GM10847 (cell line): Measurements from ENCODE around the gene GHRH.

Experiments
- POLR2A ChIP-seq: IDR thresholded peaks from 2 replicates; pipeline ENCODE4 v1.6.1; 2011; ENCODE audit not compliant: insufficient read length; ENCODE audit errors: extremely low read depth

The GHRH gene

DNA sequence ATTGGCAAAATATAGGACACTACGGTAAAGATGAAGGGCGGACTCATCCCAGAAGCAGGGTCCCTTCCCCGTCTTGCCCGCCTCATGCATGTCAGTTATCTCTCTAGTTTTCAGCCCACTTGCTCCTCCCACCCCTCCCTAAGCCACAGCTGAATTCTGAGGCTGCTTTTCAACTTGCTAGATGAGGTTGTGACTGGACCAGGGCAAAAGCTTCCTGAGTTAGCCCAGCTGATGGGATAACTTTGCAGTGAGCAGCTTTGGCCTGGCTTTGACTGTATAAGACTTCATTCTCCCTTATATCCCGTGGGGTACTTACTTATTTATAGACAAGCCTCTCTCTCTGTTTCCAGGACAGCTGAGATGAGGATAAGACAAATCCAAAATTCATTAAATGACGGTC lies 23.2 kb downstream of the GHRH start:
- no peak for TF ChIP-seq POLR2A

GRCh38 chr20:37237656-37238055 lies 24.0 kb downstream of the GHRH start:
- no peak for TF ChIP-seq POLR2A

DNA sequence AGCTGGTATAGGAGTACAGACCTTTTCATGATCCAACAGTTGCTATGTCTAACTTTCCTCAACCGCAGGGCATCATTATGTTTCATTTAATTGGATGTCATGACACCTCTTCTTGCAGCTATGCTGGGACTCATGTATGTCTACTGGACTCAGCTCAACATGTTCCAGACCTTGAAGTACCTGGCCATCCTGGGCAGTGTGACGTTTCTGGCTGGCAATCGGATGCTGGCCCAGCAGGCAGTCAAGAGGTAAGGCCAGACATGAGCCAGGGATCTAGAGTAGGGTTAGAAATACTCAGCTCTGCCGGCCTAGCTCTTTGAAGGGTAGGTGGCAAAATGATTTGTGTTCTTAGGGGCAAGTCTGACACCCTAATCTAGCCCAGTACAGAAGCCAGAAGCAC lies 25.2 kb downstream of the GHRH start:
- no peak for TF ChIP-seq POLR2A

- no peak for TF ChIP-seq POLR2A
Observed at GRCh38 chr20:37235065-37235464, 26.5 kb downstream of the GHRH start.

- TF ChIP-seq POLR2A, result no peak
Observed at GRCh38 chr20:37234254-37234581, 27.4 kb downstream of the GHRH start.

DNA sequence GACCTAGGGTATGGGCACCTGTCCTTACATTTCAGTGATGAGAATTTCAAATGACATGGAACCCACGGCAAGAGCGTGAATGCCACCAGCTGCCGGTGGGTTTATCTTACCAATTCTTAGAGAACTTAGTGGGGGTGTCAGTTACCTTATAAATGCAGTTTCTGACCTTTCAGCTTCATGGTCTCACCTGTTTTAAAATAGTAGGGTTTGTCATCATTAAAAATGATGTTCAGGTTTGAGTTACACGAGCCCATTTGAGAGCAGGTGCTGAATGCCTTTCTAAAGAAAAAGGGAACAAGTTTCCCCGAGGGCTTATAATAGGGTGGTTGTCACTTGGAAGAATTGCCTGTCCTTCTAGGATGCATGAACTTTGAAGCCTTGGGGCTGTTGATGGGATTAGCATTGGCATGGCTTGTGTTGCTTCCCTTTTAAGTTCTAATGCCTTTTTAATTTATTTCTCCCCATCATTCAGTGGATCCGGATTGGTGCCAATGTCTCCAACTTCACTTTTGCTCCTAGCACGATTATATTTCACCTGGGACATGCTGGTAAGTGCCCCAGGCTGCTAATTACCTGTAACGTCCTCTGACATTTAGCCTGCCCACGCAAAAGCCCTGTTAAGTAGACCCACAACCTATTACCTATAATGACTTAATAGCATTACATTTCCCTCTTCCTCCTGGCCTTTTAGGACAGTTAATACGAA lies 27.9 kb downstream of the GHRH start:
- no peak for TF ChIP-seq POLR2A

DNA sequence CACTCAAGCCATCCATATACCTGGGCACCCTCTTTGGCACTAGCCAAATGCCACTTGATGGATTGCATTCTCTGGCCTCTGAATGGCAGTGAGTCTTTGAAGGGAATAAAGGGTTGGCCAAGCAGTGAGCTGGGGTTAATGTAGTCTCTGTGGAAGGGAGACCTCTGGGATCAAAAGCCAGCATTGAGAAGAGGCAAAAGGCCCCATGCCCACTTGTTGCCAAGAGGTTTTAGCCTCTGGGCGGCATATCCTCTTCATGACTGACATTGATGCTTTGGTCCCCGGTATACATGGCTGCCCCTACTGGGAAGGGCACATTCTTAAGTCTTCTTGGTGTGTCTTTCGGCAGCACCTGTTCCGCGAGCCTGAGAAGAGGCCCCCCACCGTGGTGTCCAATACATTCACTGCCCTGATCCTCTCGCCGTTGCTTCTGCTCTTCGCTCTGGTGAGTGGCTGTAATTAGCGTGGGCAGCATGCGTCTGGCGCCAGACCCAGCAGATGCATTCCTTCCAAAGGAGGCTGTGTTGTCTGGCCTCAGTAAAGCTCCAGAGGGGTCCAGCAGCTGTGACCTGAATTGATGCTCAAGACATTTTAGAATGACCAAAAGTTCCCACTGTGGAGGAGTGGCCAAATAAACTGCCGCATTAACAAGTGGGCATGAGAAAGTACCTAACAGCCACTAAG lies 29.5 kb downstream of the GHRH start:
- TF ChIP-seq POLR2A, result no peak

DNA sequence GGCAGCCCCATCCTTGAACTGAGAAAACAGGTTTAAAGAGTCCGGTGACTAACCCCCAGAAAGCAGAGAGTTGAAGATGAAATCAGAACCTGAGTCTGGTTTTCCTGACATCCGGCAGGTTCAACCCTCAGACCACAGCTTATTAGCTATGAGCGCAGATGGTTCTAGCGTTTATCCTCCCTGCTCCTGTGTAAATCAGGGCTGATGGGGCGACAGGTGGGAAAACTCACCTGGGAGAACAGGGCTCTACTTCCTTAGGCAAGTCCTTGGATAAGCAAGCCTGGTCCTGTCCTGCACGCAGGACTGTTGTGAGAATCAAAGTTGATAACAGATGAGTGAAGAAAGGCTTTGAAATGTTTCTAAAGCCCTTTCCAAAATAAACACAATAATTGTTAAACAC lies 31.4 kb downstream of the GHRH start:
- TF ChIP-seq POLR2A, result no peak

GRCh38 chr20:37229357-37229756 lies 32.3 kb downstream of the GHRH start:
- no peak for TF ChIP-seq POLR2A

- TF ChIP-seq POLR2A, result no peak
Observed at GRCh38 chr20:37228656-37229055, 33.0 kb downstream of the GHRH start.

GRCh38 chr20:37228082-37228481 lies 33.5 kb downstream of the GHRH start:
- TF ChIP-seq POLR2A, result no peak

GRCh38 chr20:37226889-37227288 lies 34.7 kb downstream of the GHRH start:
- TF ChIP-seq POLR2A, result no peak

- TF ChIP-seq POLR2A, result no peak
Observed at GRCh38 chr20:37225146-37225545, 36.5 kb downstream of the GHRH start.

GRCh38 chr20:37223053-37223452 lies 38.6 kb downstream of the GHRH start:
- no peak for TF ChIP-seq POLR2A

DNA sequence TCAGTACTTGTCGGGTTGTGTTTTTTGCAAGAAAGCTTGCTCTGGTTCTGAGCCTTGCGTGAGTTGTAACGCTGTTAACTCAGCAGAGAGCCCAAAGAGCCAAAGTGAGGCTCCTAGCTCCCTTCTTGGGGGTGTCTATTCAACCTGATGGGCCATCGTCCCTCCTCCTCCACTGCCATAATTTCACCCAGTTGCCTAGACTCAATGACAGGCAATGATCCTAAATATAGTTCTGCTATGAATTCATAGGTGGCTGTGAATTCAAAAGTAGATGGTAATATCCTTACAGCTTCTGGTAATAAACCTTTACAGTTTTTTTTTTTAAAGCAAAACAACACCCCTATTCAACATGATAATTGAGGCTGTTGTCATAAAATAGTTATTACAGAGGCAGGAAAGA lies 39.5 kb downstream of the GHRH start:
- no peak for TF ChIP-seq POLR2A

DNA sequence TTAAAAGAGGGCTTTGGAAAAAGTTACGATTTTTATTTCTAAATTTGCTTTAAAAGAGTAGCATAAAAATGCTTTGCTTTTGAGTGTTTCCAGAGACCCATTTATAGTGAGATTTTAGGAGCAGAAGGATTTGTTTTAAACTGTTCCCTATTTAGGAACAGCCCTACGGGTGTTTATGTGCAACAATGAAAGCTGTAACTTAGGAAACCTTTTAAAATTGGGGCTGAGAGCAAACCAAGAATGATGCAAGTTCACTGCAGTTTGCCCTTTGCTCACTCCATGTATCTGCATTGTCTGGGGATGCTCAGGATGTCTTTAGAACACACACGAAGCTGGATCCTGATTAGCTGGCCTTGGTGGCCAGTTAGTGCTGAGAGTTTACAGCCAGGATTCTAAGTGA lies 40.9 kb downstream of the GHRH start:
- no peak for TF ChIP-seq POLR2A

GRCh38 chr20:37219751-37220668 lies 41.6 kb downstream of the GHRH start:
- no peak for TF ChIP-seq POLR2A

- TF ChIP-seq POLR2A, result no peak
Observed at GRCh38 chr20:37218976-37219375, 42.6 kb downstream of the GHRH start.
